ENCODE results near the gene MS4A15.

GRCh38 chr11:60818057-60818456 is 61.4 kb downstream of the MS4A15 start:
- TF ChIP-seq CTCF (IDR thresholded peaks at IDR 0.05) (no peak), POLR2A (IDR thresholded peaks at IDR 0.05) (no peak)

All from esophagus squamous epithelium (tissue), 4 donors.